HG03066 (cell line): Measurements from ENCODE around the gene MYLK.
"Not testable (repeated sequence)": the region's sequence is repeated elsewhere in the genome, so short reads cannot be mapped to it uniquely, and the experiment has no call there.

ENCODE experiments used
- ATAC-seq: cut with Tn5 transposase; IDR thresholded peaks from one replicate; pipeline ENCODE4 v1.9.1; 2021; ENCODE audit warnings: low read depth; ENCODE audit not compliant: unreplicated experiment

MYLK gene

GRCh38 chr3:123732447-123732846 is 151.7 kb downstream of the MYLK start:
- ATAC-seq: no peak

- no peak for ATAC-seq
Measured at GRCh38 chr3:123730829-123731228, 153.3 kb downstream of the MYLK start.

- no peak for ATAC-seq
Measured at GRCh38 chr3:123728991-123729390, 155.1 kb downstream of the MYLK start.

GRCh38 chr3:123728014-123728413 is 156.1 kb downstream of the MYLK start:
- no peak for ATAC-seq

GRCh38 chr3:123725652-123726400 is 158.3 kb downstream of the MYLK start:
- no peak for ATAC-seq

- no peak for ATAC-seq
Measured at GRCh38 chr3:123724306-123724705, 159.8 kb downstream of the MYLK start.

GRCh38 chr3:123723522-123724168 is 160.5 kb downstream of the MYLK start:
- ATAC-seq: no peak

- ATAC-seq: no peak
Measured at GRCh38 chr3:123723070-123723469, 161.1 kb downstream of the MYLK start.

- no peak for ATAC-seq
Measured at GRCh38 chr3:123722456-123722855, 161.7 kb downstream of the MYLK start.

GRCh38 chr3:123722021-123722420 is 162.1 kb downstream of the MYLK start:
- ATAC-seq: no peak

GRCh38 chr3:123721095-123721689 is 162.9 kb downstream of the MYLK start:
- not testable (repeated sequence) for ATAC-seq

GRCh38 chr3:123720638-123721037 is 163.5 kb downstream of the MYLK start:
- ATAC-seq: no peak

GRCh38 chr3:123719862-123720453 is 164.2 kb downstream of the MYLK start:
- no peak for ATAC-seq

- not testable (repeated sequence) for ATAC-seq
Measured at GRCh38 chr3:123719061-123719756, 164.9 kb downstream of the MYLK start.

- ATAC-seq: no peak
Measured at GRCh38 chr3:123718108-123718507, 166.0 kb downstream of the MYLK start.

GRCh38 chr3:123717451-123717850 is 166.7 kb downstream of the MYLK start:
- not testable (repeated sequence) for ATAC-seq

- no peak for ATAC-seq
Measured at GRCh38 chr3:123716411-123716810, 167.7 kb downstream of the MYLK start.

- no peak for ATAC-seq
Measured at GRCh38 chr3:123713211-123713610, 170.9 kb downstream of the MYLK start.

- no peak for ATAC-seq
Measured at GRCh38 chr3:123712077-123712860, 171.9 kb downstream of the MYLK start.

GRCh38 chr3:123711356-123711755 is 172.8 kb downstream of the MYLK start:
- ATAC-seq: no peak
